Astrocyte of the spinal cord (primary cell): ENCODE data around the gene OTX2.

Source experiments
- DNase-seq: peaks from one replicate; pipeline ENCODE4 v3.0.0; 2011; ENCODE audit warnings: low read depth, low spot score
- H3K4me3 ChIP-seq: 2 replicates; pipeline ENCODE4 v1.5.1; 2011; ENCODE audit warnings: low read depth, mild to moderate bottlenecking, low read length, moderate library complexity
- in situ Hi-C: cut with HindIII; loops from 2 replicates; pipeline ENCODE4 v1.10.0; 2017; ENCODE audit warnings: low sequenced_read_pairs
- TF ChIP-seq, protein P1 (sequence below): IDR thresholded peaks from 2 replicates; pipeline ENCODE4 v1.5.1; 2012; ENCODE audit warnings: low read depth, mild to moderate bottlenecking, low read length, inconsistent platforms

Gene OTX2

DNA sequence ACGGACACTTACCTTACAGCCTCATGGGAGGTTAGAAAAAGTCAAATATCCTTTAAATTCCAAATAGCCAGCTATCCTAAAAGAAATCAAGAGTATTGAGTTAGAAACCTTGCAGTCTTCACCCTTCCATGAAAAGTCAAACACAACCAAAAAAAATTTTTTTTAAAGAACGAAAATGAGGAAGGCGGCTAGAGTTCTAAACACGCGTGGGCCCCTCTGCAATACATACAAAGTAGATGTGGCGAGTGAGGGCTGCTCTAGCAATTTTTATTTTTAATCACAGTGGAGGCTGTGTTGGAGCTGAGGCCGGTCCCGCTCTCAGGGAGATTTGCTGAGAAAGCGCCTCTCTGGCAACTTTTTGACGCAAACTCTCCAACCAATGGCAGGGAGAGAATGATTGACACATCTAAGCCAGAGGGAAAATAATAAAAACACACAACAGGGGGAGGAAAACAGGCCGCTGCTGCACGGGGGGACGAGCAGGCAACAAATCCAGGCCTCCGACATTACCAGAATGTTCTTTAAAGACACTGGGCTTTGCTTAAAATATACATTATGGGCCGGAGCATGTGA, at the start of gene OTX2:
OTX2 (minus strand) TSS at position 333 of the 573 bp plus-strand sequence. CDS start 5,023 bp downstream, outside the sequence.
- TF ChIP-seq, protein P1, sequence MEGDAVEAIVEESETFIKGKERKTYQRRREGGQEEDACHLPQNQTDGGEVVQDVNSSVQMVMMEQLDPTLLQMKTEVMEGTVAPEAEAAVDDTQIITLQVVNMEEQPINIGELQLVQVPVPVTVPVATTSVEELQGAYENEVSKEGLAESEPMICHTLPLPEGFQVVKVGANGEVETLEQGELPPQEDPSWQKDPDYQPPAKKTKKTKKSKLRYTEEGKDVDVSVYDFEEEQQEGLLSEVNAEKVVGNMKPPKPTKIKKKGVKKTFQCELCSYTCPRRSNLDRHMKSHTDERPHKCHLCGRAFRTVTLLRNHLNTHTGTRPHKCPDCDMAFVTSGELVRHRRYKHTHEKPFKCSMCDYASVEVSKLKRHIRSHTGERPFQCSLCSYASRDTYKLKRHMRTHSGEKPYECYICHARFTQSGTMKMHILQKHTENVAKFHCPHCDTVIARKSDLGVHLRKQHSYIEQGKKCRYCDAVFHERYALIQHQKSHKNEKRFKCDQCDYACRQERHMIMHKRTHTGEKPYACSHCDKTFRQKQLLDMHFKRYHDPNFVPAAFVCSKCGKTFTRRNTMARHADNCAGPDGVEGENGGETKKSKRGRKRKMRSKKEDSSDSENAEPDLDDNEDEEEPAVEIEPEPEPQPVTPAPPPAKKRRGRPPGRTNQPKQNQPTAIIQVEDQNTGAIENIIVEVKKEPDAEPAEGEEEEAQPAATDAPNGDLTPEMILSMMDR = no peak
- in situ Hi-C loops = no loop called here
- no peak for DNase-seq
- H3K4me3 ChIP-seq = no peak within 1 kb of the TSS

DNA sequence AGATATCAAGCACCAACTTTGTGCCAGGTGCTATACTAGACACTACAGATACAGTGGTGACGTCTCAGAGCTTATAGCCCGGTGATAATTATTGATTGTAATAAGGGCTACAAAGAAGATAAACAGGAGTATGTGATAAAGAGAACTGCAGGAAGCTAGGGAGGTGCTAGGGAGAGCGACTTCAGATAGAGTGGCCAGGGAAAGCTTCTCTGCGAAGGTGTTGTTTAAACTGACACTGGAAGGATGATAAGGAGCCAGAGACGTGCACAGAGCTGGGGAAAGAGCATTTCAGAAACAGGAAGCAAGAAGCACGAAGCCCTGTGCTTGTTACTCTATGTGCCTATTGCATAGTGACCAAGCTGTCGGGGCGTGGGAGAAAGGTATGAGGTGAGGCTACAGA, 48.1 kb upstream of the OTX2 start:
- no peak for DNase-seq
- TF ChIP-seq, protein P1 = no peak
- H3K4me3 ChIP-seq = no peak overlapping the region
- in situ Hi-C loops = no loop called here

DNA sequence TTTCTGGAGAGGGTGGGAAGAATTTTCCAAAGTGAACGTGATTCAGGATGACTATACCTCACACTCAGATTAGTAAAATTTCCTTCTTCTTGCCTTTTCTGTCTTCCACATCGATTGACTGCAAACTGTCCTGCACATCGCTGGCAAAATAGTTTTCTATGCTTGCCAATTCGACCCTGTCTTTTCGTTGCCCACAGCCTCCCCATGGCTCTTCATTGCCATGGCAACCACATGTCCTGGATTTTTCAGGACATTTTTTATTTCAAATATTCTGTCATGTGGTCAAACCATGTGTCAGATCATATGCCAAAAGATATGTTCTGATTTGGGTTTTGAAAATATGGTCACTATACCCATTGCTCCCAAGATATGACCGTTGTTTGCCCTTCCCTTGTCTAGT, 46.9 kb upstream of the OTX2 start:
- H3K4me3 ChIP-seq = no peak overlapping the region
- in situ Hi-C loops = no loop called here
- TF ChIP-seq, protein P1 = no peak
- no peak for DNase-seq

DNA sequence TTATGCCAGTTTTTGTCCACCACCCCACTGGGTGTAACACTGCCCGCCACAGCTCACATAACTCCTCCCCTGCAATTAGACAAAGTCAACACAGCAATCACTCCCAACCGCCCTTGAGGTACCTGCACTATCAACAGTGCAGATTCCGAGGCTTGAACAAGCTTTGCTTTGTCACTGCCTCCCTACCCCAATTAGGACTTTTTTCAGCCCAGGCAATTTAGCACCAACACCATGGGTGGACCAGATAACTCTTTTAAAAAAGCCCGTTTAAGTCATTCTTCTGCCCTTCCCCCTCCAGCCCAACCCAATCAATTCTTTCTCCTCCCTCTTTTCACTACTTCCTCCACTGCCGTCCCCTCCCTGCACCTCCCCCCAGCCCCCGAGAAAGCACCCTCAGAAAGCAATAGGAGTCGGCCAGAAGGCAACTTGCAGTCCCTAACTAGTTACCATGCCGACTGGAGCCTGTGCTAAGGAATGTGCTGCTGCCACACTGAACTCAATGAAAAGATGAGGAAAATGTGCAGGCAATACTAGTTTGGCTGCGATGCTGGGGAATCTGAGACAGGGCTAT, 45.7 kb upstream of the OTX2 start:
- in situ Hi-C loops = no loop called here
- DNase-seq = no peak
- H3K4me3 ChIP-seq = no peak overlapping the region
- TF ChIP-seq, protein P1 = no peak

DNA sequence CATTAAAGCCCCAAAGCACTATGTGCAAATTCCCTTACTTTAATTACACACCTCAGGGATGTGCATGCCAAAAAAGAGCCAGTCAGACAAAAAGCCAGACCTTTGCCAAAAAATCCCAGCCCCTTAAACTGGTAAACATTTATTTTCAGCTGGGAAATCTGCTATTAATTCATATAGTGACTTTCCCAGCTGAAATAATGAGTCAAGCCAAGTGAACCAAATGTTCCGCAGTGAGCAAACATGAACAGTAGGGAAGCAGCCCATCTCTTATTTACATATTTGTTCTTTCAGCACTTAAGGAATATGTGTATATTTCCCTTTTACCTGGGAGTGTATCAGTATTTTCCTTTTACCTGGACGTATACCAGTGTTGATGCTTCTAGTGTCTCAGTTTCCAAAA, 44.0 kb upstream of the OTX2 start:
- TF ChIP-seq, protein P1 = no peak
- no peak overlapping the region for H3K4me3 ChIP-seq
- in situ Hi-C loops = no loop called here
- DNase-seq = no peak

DNA sequence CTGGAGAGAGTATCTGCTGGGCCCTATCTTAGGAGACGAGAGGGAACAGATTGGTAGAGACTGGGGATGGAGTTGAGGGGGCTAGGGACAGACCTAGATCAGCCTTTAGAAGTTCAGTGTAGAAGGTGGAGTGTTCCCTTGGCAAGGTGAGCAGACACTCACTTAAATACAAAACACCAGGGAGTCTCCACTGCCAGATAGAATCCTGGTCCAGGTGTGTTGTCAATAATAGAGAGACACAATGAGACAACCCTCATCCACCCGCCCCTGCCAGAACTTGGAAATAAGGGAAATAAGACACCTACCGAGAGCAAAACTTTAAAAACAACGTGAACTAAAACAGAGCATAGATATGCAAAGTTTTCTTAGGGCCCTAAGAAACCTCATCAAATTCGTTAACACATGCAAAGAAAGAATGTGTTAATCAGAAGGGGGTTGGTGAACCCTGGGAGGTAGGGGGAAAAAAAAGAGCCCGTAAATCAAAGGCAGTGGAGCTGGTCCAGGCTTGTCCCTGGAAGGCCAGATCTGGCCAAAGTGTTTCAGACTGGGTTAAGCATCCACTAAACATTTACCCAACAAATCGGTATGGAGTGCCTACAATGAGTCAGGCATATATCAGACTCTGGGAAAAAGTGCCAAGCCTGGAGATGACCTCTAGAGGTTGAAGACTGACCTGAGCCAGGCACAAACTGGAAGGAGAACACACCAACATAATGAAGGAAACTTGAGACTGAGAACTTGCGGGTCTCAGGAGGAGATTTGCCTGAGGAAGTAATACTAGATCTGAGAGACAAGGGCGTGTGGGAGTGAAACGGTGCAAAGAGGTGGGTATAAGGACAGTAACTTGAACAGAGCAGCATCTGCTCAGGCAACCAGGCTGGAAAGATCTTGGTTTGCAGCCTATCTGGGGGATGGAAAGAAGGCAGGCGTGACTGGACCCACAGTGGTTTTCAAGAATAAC, 37.0 kb upstream of the OTX2 start:
- no peak overlapping the region for H3K4me3 ChIP-seq
- no peak for DNase-seq
- TF ChIP-seq, protein P1 = no peak
- in situ Hi-C loops = no loop called here
